Lower leg skin (tissue), 4 donors: ENCODE measurements around the gene PDCD5. TPM values are rescaled to one million over a fixed set of nuclear protein-coding genes. Genes with fewer than 3 reads are reported as not detected.
"Not testable (repeated sequence)": the region's sequence is repeated elsewhere in the genome, so short reads cannot be mapped to it uniquely, and the experiment has no call there.

Experiments
- DNase-seq, 2 donors: peaks; one replicate each; pipeline ENCODE4 v3.0.0-alpha.2; 2019; ENCODE audit warnings: low spot score in 2 of 2
- H3K4me3 ChIP-seq: fragments of 200-600 bp; sonication (generic); 2 replicates; pipeline ENCODE4 v1.5.1; 2017; ENCODE audit warnings: mild to moderate bottlenecking, low read depth; ENCODE audit not compliant: poor library complexity, severe bottlenecking
- CTCF ChIP-seq, 3 donors: fragments of 450-650 bp; IDR thresholded peaks; one replicate each; pipeline ENCODE4 v1.5.1; 2016; ENCODE audit warnings: antibody characterized with exemption in 3 of 3, mild to moderate bottlenecking in 3 of 3, moderate library complexity in 2 of 3
- POLR2A ChIP-seq, 2 donors: fragments of 450-650 bp; IDR thresholded peaks; one replicate each; pipeline ENCODE4 v1.6.1; 2016 to 2017; ENCODE audit warnings: antibody characterized with exemption in 2 of 2, mild to moderate bottlenecking in 1 of 2, moderate library complexity in 1 of 2
- WGBS, 2 donors: methylation state at CpG; one replicate each; pipeline ENCODE4 v1.1.5; 2018; 5-methylcytosine and 5-hydroxymethylcytosine counted together
- intact Hi-C: fragments of 100-400 bp; cut with DNase I; formaldehyde crosslinking; loops from one replicate; pipeline ENCODE4 v1.15.0; 2023; ENCODE audit warnings: low total_unique reads
- total RNA-seq, 4 donors: library from RNA; depleted of rRNA; stranded (reverse); fragments of >200 nt; gene quantifications; one replicate each; pipeline ENCODE4 v1.1.0, GENCODE V29; 2016

PDCD5 gene
- 10 to 100 TPM; 56.4 to 88.2 (median 63.7) TPM for total RNA-seq

- DNase-seq = peak; percentile 96 to 99
- H3K4me3 ChIP-seq = peak within 1 kb of the TSS; percentile 89
- 0% methylated on average over 4 to 23 of the region's 81 CpGs for WGBS, 2 donors
- intact Hi-C loops = no loop called here
- TF ChIP-seq CTCF (IDR thresholded peaks at IDR 0.05) (no peak), POLR2A (IDR thresholded peaks at IDR 0.05) (no peak)
These were observed at the start of gene PDCD5 for GRCh38 chr19:32580901-32581704. Gene PDCD5 (plus strand): TSS chr19:32581190. CDS start chr19:32581262, 72 bp downstream.

- TF ChIP-seq POLR2A (IDR thresholded peaks at IDR 0.05) (no peak), CTCF (IDR thresholded peaks at IDR 0.05) (no peak)
- H3K4me3 ChIP-seq = no peak overlapping the region
- DNase-seq = no peak
- intact Hi-C loops = no loop called here
- WGBS, 2 donors = 85 to 91% methylated on average over 3 of the region's 3 CpGs
These were observed 48.8 kb upstream of the PDCD5 start for GRCh38 chr19:32532233-32532632.

- TF ChIP-seq CTCF (IDR thresholded peaks at IDR 0.05) = no peak
- no peak for TF ChIP-seq POLR2A (IDR thresholded peaks at IDR 0.05)
- DNase-seq = peak in 1 of 2 donors; percentile 60
- no peak overlapping the region for H3K4me3 ChIP-seq
- 81 to 90% methylated on average over 5 of the region's 5 CpGs for whole genome bisulfite sequencing, 2 donors
- intact Hi-C loops = no loop called here
These were observed 43.4 kb upstream of the PDCD5 start for GRCh38 chr19:32537580-32537979.

GRCh38 chr19:32539240-32539916 lies 41.6 kb upstream of the PDCD5 start:
- TF ChIP-seq POLR2A (IDR thresholded peaks at IDR 0.05) (no peak), CTCF (IDR thresholded peaks at IDR 0.05) (no peak)
- WGBS, 2 donors = 84 to 87% methylated on average over 12 of the region's 12 CpGs
- DNase-seq = peak in 1 of 2 donors; percentile 62
- H3K4me3 ChIP-seq = no peak overlapping the region
- intact Hi-C loops = no loop called here

- intact Hi-C loops = no loop called here
- peak in 1 of 2 donors; percentile 7 for DNase-seq
- TF ChIP-seq POLR2A (IDR thresholded peaks at IDR 0.05) = no peak
- no peak for TF ChIP-seq CTCF (IDR thresholded peaks at IDR 0.05)
- 48 to 54% methylated on average over 3 of the region's 3 CpGs for WGBS, 2 donors
- no peak overlapping the region for H3K4me3 ChIP-seq
These were observed 40.4 kb upstream of the PDCD5 start for GRCh38 chr19:32540621-32541020.

GRCh38 chr19:32541376-32541775 lies 39.6 kb upstream of the PDCD5 start:
- intact Hi-C loops, H3K4me3 ChIP-seq: not testable (repeated sequence)
- 92 to 95% methylated on average over 5 of the region's 5 CpGs for WGBS, 2 donors
- DNase-seq = peak in 1 of 2 donors; percentile 53
